ENCODE measurements around the gene SLFNL1.

DNA sequence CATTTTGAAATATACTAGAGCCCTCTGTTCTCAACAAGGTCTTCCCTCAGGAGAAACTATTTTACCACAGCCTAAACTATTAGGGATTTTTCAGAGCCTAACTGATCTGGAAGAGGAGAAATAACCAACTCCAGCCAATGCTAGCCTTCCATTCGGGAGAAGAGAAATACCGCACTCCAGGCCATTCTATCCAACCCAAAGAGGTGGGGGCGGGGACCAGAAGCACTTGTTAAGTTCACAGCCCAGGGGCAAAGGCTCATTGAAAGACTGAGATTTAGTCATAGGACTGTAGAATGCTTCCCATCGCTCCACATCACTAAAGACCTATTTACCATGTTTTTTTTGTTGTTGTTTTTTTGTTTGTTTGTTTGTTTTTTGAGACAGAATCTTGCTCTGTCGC, 35.4 kb upstream of the SLFNL1 start:
- TF ChIP-seq TAF1 (IDR thresholded peaks at IDR 0.05; ENCODE audit: borderline replicate concordance, low read depth, low read length) (no peak), POLR2AphosphoS5 (IDR thresholded peaks at IDR 0.05; ENCODE audit: low read depth, low read length) (no peak)
